ENCODE measurements around the gene CPEB3. TPM values are rescaled to one million over a fixed set of nuclear protein-coding genes. Genes with fewer than 3 reads are reported as not detected.

CPEB3 gene
- total RNA-seq, 4 donors from 2014 or later = 9.9 to 15.2 (median 11.4) TPM

DNA sequence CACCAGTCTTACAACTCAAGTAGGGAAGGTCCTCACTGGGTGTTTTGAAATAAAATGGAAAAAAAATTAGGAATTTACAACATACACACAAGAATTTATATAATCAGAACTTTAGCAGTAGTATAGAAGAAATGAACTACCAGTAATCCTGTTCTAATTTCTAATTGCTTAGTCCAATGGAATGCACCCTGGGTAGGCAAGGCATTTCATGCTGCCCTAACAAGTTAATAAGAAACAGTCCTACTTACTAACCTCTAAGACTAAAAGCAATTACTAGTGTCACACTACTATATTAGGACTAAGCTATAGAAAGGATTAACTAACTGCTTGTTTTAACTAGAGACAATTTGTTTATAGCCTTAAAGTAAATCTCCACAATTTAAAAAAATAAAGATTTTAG lies 209.2 kb downstream of the CPEB3 start:
- Histone ChIP-seq H3K27ac (no peak overlapping the region), H3K4me3 (no peak overlapping the region), H3K36me3 (peaks cover 0 to 20% (median 0%) of the 10 kb centered on the region in 3 donors), H3K4me1 (no peaks in the 10 kb centered on the region), H3K27me3 (no peaks in the 10 kb centered on the region), H3K9me3 (no peaks in the 10 kb centered on the region)
- no peak for DNase-seq
- TF ChIP-seq POLR2A (IDR thresholded peaks at IDR 0.05) = no peak
- TF ChIP-seq, protein P1, sequence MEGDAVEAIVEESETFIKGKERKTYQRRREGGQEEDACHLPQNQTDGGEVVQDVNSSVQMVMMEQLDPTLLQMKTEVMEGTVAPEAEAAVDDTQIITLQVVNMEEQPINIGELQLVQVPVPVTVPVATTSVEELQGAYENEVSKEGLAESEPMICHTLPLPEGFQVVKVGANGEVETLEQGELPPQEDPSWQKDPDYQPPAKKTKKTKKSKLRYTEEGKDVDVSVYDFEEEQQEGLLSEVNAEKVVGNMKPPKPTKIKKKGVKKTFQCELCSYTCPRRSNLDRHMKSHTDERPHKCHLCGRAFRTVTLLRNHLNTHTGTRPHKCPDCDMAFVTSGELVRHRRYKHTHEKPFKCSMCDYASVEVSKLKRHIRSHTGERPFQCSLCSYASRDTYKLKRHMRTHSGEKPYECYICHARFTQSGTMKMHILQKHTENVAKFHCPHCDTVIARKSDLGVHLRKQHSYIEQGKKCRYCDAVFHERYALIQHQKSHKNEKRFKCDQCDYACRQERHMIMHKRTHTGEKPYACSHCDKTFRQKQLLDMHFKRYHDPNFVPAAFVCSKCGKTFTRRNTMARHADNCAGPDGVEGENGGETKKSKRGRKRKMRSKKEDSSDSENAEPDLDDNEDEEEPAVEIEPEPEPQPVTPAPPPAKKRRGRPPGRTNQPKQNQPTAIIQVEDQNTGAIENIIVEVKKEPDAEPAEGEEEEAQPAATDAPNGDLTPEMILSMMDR (IDR thresholded peaks at IDR 0.05) = no peak

DNA sequence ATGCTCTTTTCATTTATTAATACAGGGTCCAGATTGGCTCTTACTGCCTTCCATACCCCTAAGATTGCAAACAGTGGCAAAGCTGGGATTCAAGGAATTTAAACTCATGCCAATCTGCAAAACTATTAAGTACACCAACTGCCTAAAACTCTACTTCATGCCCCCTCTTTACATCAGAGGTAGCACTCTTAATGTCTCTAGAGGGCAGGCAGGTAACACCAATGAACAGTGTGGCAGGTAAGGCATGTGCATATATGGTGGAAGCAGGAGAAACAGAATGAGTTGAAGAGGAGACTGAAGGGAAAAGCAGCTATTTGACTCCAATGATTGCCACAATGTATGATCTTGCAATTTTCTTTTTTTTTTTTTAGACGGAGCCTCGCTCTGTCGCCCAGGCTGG lies 210.6 kb downstream of the CPEB3 start:
- H3K27me3 ChIP-seq = no peaks in the 10 kb centered on the region
- no peak for TF ChIP-seq POLR2A (IDR thresholded peaks at IDR 0.05)

DNA sequence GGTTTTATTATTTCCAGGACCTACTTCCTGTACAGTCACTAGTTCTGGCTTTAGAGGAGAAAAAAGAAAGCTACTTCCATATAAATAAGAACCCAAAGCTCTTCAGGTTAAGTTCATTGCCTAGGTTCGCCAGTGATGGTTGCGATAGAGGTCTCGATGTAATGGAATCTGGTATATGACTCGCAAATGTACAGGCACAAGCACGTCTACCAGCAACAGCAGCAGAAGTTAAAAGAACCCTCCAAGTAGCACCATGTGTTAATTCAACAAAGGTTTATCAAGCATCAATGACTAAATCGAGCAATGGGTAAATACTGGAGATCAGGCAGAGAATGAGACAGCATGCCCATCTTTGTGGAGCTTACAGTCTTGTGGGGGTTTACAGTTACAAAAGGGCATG lies 211.9 kb downstream of the CPEB3 start:
- Histone ChIP-seq H3K9me3 (no peaks in the 10 kb centered on the region), H3K36me3 (peaks cover 0 to 20% (median 0%) of the 10 kb centered on the region in 3 donors), H3K4me3 (no peak overlapping the region), H3K27me3 (no peaks in the 10 kb centered on the region), H3K4me1 (no peaks in the 10 kb centered on the region), H3K27ac (no peak overlapping the region)
- TF ChIP-seq, protein P1 (IDR thresholded peaks at IDR 0.05) = no peak
- TF ChIP-seq POLR2A (IDR thresholded peaks at IDR 0.05) = no peak
- DNase-seq = no peak

More for the DNA sequence above, 210.6 kb downstream of the CPEB3 start:
- Histone ChIP-seq H3K27ac (no peak overlapping the region), H3K36me3 (peaks cover 0 to 20% (median 0%) of the 10 kb centered on the region in 3 donors), H3K9me3 (no peaks in the 10 kb centered on the region), H3K4me3 (no peak overlapping the region), H3K4me1 (no peaks in the 10 kb centered on the region)
- DNase-seq = no peak

DNA sequence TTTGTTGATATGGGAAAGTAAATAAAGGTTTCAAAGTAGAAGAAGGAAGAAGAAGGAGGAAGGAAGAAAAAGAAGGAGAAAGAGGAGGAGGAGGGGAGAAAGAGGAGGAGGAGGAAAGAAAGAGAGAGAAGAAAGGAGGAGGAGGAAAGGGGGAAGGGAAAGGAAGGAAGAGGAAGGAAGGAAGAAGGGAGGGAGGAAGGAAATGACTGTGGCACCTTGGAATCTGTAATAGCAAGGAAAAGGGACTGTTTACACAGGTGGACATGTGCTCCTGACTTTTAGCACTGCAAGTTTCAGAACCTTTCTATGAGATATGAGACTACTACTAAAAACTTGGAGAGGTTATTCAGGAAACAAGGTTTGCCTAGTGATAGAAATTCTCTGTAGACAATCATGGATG lies 214.2 kb downstream of the CPEB3 start:
- H3K4me3 ChIP-seq = no peak overlapping the region
- peaks cover 0 to 20% (median 0%) of the 10 kb centered on the region in 3 donors for H3K36me3 ChIP-seq
- no peaks in the 10 kb centered on the region for H3K9me3 ChIP-seq
- no peaks in the 10 kb centered on the region for H3K4me1 ChIP-seq
- no peak for TF ChIP-seq POLR2A (IDR thresholded peaks at IDR 0.05)
- TF ChIP-seq, protein P1 (IDR thresholded peaks at IDR 0.05) = no peak
- H3K27ac ChIP-seq = no peak overlapping the region
- no peaks in the 10 kb centered on the region for H3K27me3 ChIP-seq
- no peak for DNase-seq

DNA sequence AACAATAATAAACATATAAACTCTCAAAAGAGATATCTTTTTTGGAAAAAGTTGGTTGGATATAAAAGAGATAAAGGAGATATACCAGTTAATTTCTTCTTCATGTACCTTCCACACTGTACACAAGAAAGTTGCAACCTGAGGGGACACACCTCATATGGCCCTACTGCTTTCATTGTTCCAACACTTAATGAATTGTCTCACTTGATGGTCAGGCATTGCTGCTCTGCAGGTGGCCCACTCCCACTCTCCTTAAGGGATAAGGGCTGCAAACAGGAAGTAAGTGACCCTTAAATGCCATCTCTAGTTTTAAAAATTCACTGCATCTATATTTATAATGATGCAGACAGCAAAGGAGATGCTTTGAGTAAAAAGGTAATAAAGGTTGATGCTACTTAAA lies 215.0 kb downstream of the CPEB3 start:
- Histone ChIP-seq H3K4me3 (no peak overlapping the region), H3K36me3 (peaks cover 0 to 13% (median 0%) of the 10 kb centered on the region in 3 donors), H3K27me3 (no peaks in the 10 kb centered on the region), H3K9me3 (no peaks in the 10 kb centered on the region), H3K4me1 (no peaks in the 10 kb centered on the region), H3K27ac (no peak overlapping the region)
- TF ChIP-seq, protein P1 (IDR thresholded peaks at IDR 0.05) = no peak
- TF ChIP-seq POLR2A (IDR thresholded peaks at IDR 0.05) = no peak
- DNase-seq = no peak

DNA sequence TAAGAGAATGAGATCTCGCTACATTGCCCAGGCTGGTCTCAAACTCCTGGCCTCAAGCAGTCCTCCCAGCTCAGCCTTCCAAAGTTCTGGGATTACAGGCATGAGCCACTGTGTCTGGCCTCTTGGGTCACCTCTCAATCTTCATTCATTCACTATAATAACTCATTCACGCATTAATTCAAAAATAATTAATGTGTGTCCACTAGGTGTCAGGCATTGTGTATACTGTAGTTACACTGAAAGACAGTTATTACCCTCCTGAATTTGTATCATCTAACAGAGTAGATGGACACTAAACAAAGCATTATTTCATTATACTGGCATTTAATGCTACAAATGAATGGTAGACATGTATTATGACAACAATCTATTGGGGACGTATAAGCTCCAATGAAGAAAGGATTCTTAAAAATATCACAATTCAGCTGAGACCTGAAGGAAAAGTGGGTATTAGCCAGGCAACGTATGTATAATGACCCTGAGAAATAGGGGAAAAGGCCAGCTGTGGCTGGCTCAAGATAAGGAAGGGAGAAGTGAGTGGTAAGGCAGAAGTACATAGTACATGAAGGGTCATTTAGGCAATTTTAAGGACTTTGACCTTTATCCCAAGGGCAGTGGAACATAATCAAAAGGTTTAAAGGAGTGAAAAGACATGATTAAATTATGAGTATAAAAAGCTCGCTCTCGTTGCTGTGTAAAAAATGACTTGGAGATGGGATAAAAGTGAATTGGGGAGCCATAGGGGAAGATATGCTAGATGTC lies 216.6 kb downstream of the CPEB3 start:
- Histone ChIP-seq H3K4me1 (no peaks in the 10 kb centered on the region), H3K27ac (no peak overlapping the region), H3K9me3 (no peaks in the 10 kb centered on the region), H3K4me3 (no peak overlapping the region), H3K36me3 (peaks cover 0 to 5% (median 0%) of the 10 kb centered on the region in 3 donors), H3K27me3 (no peaks in the 10 kb centered on the region)
- no peak for DNase-seq
- TF ChIP-seq POLR2A (IDR thresholded peaks at IDR 0.05) = no peak
- TF ChIP-seq, protein P1 (IDR thresholded peaks at IDR 0.05) = peak in 1 of 6 experiments; percentile 8
